ENCODE measurements around the gene ZNF22. TPM values are rescaled to one million over a fixed set of nuclear protein-coding genes. Genes with fewer than 3 reads are reported as not detected.

The ZNF22 gene
- total RNA-seq, 1 experiment from 2014 or later: 14.6 TPM

DNA sequence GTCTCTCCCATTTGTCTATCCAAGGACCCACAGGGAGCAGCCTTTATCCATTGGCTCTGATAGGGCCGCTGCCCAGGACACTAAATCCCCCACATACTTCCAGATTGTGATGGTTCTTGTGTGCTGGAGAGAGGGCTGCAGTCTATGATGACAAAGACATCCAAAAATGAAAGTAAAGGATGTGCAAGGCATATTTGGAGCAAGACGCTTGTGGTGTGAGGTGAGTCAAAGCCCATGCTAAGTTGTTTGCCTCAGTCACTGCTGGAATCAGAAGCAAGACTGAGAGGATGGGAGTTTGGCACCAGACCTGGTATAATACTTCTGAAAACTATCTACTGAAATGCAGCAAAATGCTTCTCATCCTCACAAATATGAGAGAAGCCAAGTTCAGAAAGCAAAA, 22.7 kb downstream of the ZNF22 start:
- BruUV-seq (replicated peaks): no TSS peak
- TF ChIP-seq POLR2AphosphoS5 (IDR thresholded peaks at IDR 0.05; ENCODE audit: low read depth, low read length): no peak
- no peak for ATAC-seq
- Histone ChIP-seq H3K9me3 (ENCODE audit: control insufficient read depth, insufficient read depth, low read depth, low read length) (no peaks in the 10 kb centered on the region), H3K4me1 (ENCODE audit: control insufficient read depth, insufficient read depth, low read length) (no peaks in the 10 kb centered on the region), H3K4me3 (ENCODE audit: low read depth in 2 of 2, low read length in 2 of 2) (no peak overlapping the region), H3K27me3 (ENCODE audit: control insufficient read depth, insufficient read depth, low read length) (no peaks in the 10 kb centered on the region), H3K36me3 (ENCODE audit: control insufficient read depth, insufficient read depth, low read length) (no peaks in the 10 kb centered on the region), H3K27ac (ENCODE audit: low read length) (no peak overlapping the region)
- ChIA-PET POLR2A (no interaction called here), CTCF (no interaction called here)
- intact Hi-C loops (cut with micrococcal nuclease; ENCODE audit: unreplicated experiment) (no loop called here), in situ Hi-C loops (cut with HindIII; ENCODE audit: low pct_unique_long_range_greater_than_20kb, low sequenced_read_pairs) (no loop called here)
- no peak for DNase-seq (ENCODE audit: low read depth, low spot score)

DNA sequence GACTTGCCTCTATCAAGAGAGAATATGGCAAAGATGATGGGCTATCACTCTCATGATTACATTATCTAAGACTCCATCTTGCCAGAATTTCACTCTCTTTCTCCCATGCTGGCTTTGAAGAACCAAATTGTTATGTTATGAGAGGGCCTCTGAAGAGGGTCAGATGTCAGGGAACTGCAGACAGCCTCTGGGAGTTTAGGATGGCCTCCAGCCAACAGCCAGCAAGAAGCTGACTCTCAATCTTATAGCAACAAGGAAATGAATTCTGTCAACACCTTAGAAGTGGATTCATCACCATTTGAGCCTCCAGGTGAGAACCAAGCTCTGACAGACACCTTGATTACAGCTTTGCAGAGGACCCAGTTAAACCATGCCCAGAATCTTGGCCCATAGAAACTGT, 33.6 kb downstream of the ZNF22 start:
- DNase-seq (ENCODE audit: low read depth, low spot score) (no peak), ATAC-seq (no peak)
- Histone ChIP-seq H3K27me3 (ENCODE audit: control insufficient read depth, insufficient read depth, low read length) (no peaks in the 10 kb centered on the region; the same call in 1 of the 2 replicates), H3K27ac (ENCODE audit: low read length) (no peak overlapping the region), H3K9me3 (ENCODE audit: control insufficient read depth, insufficient read depth, low read depth, low read length) (peaks cover 9% of the 10 kb centered on the region; the same call in 1 of the 2 replicates), H3K4me3 (ENCODE audit: low read depth in 2 of 2, low read length in 2 of 2) (no peak overlapping the region), H3K4me1 (ENCODE audit: control insufficient read depth, insufficient read depth, low read length) (no peaks in the 10 kb centered on the region), H3K36me3 (ENCODE audit: control insufficient read depth, insufficient read depth, low read length) (no peaks in the 10 kb centered on the region)
- intact Hi-C loops (cut with micrococcal nuclease; ENCODE audit: unreplicated experiment): no loop called here
- CTCF ChIA-PET: no interaction called here
- POLR2A ChIA-PET: no interaction called here
- in situ Hi-C loops (cut with HindIII; ENCODE audit: low pct_unique_long_range_greater_than_20kb, low sequenced_read_pairs): no loop called here
- TF ChIP-seq POLR2AphosphoS5 (IDR thresholded peaks at IDR 0.05; ENCODE audit: low read depth, low read length) (no peak), SIN3A (IDR thresholded peaks at IDR 0.05; ENCODE audit: borderline replicate concordance, insufficient read depth, low read depth, low read length) (no peak), TCF7L2 (IDR thresholded peaks at IDR 0.05; ENCODE audit: low read depth, low read length) (no peak)
- TF ChIP-seq, protein P1, sequence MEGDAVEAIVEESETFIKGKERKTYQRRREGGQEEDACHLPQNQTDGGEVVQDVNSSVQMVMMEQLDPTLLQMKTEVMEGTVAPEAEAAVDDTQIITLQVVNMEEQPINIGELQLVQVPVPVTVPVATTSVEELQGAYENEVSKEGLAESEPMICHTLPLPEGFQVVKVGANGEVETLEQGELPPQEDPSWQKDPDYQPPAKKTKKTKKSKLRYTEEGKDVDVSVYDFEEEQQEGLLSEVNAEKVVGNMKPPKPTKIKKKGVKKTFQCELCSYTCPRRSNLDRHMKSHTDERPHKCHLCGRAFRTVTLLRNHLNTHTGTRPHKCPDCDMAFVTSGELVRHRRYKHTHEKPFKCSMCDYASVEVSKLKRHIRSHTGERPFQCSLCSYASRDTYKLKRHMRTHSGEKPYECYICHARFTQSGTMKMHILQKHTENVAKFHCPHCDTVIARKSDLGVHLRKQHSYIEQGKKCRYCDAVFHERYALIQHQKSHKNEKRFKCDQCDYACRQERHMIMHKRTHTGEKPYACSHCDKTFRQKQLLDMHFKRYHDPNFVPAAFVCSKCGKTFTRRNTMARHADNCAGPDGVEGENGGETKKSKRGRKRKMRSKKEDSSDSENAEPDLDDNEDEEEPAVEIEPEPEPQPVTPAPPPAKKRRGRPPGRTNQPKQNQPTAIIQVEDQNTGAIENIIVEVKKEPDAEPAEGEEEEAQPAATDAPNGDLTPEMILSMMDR (IDR thresholded peaks at IDR 0.05): no peak
- TF ChIP-seq, protein P2, sequence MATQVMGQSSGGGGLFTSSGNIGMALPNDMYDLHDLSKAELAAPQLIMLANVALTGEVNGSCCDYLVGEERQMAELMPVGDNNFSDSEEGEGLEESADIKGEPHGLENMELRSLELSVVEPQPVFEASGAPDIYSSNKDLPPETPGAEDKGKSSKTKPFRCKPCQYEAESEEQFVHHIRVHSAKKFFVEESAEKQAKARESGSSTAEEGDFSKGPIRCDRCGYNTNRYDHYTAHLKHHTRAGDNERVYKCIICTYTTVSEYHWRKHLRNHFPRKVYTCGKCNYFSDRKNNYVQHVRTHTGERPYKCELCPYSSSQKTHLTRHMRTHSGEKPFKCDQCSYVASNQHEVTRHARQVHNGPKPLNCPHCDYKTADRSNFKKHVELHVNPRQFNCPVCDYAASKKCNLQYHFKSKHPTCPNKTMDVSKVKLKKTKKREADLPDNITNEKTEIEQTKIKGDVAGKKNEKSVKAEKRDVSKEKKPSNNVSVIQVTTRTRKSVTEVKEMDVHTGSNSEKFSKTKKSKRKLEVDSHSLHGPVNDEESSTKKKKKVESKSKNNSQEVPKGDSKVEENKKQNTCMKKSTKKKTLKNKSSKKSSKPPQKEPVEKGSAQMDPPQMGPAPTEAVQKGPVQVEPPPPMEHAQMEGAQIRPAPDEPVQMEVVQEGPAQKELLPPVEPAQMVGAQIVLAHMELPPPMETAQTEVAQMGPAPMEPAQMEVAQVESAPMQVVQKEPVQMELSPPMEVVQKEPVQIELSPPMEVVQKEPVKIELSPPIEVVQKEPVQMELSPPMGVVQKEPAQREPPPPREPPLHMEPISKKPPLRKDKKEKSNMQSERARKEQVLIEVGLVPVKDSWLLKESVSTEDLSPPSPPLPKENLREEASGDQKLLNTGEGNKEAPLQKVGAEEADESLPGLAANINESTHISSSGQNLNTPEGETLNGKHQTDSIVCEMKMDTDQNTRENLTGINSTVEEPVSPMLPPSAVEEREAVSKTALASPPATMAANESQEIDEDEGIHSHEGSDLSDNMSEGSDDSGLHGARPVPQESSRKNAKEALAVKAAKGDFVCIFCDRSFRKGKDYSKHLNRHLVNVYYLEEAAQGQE (IDR thresholded peaks at IDR 0.05; ENCODE audit: insufficient read depth in 1 of 2, low read depth in 2 of 2, low read length in 1 of 2): no peak
- BruUV-seq (replicated peaks): no TSS peak

DNA sequence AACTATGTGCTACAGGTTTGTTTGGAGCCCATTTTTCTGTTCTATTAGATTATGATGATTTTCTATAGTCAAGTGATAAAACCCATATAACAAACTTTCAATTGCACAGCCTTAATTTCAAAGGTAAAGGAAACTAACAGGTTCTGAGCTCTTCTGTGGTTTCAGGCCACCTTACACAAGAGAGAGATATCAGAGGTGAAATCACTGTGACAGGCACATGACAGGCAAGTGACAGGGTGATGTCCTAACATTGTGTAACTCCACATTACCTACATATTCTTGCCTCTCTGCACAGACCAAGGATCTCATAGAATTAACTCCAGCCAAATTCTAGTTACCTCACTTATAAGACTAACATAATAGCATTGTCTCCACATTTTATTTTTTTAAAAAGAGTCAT, 35.0 kb downstream of the ZNF22 start:
- CTCF ChIA-PET: no interaction called here
- intact Hi-C loops (cut with micrococcal nuclease; ENCODE audit: unreplicated experiment) (no loop called here), in situ Hi-C loops (cut with HindIII; ENCODE audit: low pct_unique_long_range_greater_than_20kb, low sequenced_read_pairs) (no loop called here)
- H3K27me3 ChIP-seq (ENCODE audit: control insufficient read depth, insufficient read depth, low read length): no peaks in the 10 kb centered on the region; the same call in 1 of the 2 replicates
- DNase-seq (ENCODE audit: low read depth, low spot score) (no peak), ATAC-seq (no peak)
- TF ChIP-seq POLR2AphosphoS5 (IDR thresholded peaks at IDR 0.05; ENCODE audit: low read depth, low read length) (no peak), TCF7L2 (IDR thresholded peaks at IDR 0.05; ENCODE audit: low read depth, low read length) (no peak)
- H3K4me3 ChIP-seq (ENCODE audit: low read depth in 2 of 2, low read length in 2 of 2): no peak overlapping the region
- BruUV-seq (replicated peaks): no TSS peak
- no peaks in the 10 kb centered on the region for H3K36me3 ChIP-seq (ENCODE audit: control insufficient read depth, insufficient read depth, low read length)
- POLR2A ChIA-PET: no interaction called here
- no peak overlapping the region for H3K27ac ChIP-seq (ENCODE audit: low read length)
- no peaks in the 10 kb centered on the region for H3K9me3 ChIP-seq (ENCODE audit: control insufficient read depth, insufficient read depth, low read depth, low read length)
- H3K4me1 ChIP-seq (ENCODE audit: control insufficient read depth, insufficient read depth, low read length): no peaks in the 10 kb centered on the region
